Measurements from ENCODE around the gene PHACTR4. TPM values are rescaled to one million over a fixed set of nuclear protein-coding genes. Genes with fewer than 3 reads are reported as not detected.

The PHACTR4 gene
- total RNA-seq, 1 donor from 2014 or later, result 74.6 TPM

GRCh38 chr1:28328228-28328648, 41.3 kb upstream of the PHACTR4 start:
- Mint-ChIP-seq H3K27me3 (ENCODE audit: unreplicated experiment) (no peaks in the 10 kb centered on the region), H3K4me1 (ENCODE audit: low read depth, unreplicated experiment) (peaks cover 1% of the 10 kb centered on the region), H3K27ac (ENCODE audit: unreplicated experiment) (peak overlapping the region; percentile 90), H3K36me3 (ENCODE audit: unreplicated experiment) (no peaks in the 10 kb centered on the region), H3K4me3 (ENCODE audit: unreplicated experiment) (peak overlapping the region; percentile 89), H3K9me3 (ENCODE audit: unreplicated experiment) (peaks cover 2% of the 10 kb centered on the region)
- DNase-seq, result no peak
- no peak for TF ChIP-seq CTCF (IDR thresholded peaks at IDR 0.05; ENCODE audit: partially characterized antibody, unreplicated experiment)

- H3K4me1 Mint-ChIP-seq (ENCODE audit: low read depth, unreplicated experiment), result peaks cover 1% of the 10 kb centered on the region
- peak overlapping the region; percentile 89 for H3K4me3 Mint-ChIP-seq (ENCODE audit: unreplicated experiment)
- H3K9me3 Mint-ChIP-seq (ENCODE audit: unreplicated experiment), result peaks cover 2% of the 10 kb centered on the region
- H3K27me3 Mint-ChIP-seq (ENCODE audit: unreplicated experiment), result no peaks in the 10 kb centered on the region
- H3K36me3 Mint-ChIP-seq (ENCODE audit: unreplicated experiment), result no peaks in the 10 kb centered on the region
- peak overlapping the region; percentile 90 for H3K27ac Mint-ChIP-seq (ENCODE audit: unreplicated experiment)
- TF ChIP-seq CTCF (IDR thresholded peaks at IDR 0.05; ENCODE audit: partially characterized antibody, unreplicated experiment), result no peak
- DNase-seq, result peak; percentile 21
Observed at GRCh38 chr1:28329395-28330153, 40.0 kb upstream of the PHACTR4 start.

GRCh38 chr1:28338897-28339296, 30.6 kb upstream of the PHACTR4 start:
- Mint-ChIP-seq H3K36me3 (ENCODE audit: unreplicated experiment) (no peaks in the 10 kb centered on the region), H3K27ac (ENCODE audit: unreplicated experiment) (no peak overlapping the region), H3K4me1 (ENCODE audit: low read depth, unreplicated experiment) (no peaks in the 10 kb centered on the region), H3K27me3 (ENCODE audit: unreplicated experiment) (no peaks in the 10 kb centered on the region), H3K9me3 (ENCODE audit: unreplicated experiment) (no peaks in the 10 kb centered on the region), H3K4me3 (ENCODE audit: unreplicated experiment) (no peak overlapping the region)
- TF ChIP-seq CTCF (IDR thresholded peaks at IDR 0.05; ENCODE audit: partially characterized antibody, unreplicated experiment), result no peak
- no peak for DNase-seq

GRCh38 chr1:28339551-28339950, 30.0 kb upstream of the PHACTR4 start:
- no peak overlapping the region for H3K4me3 Mint-ChIP-seq (ENCODE audit: unreplicated experiment)
- no peaks in the 10 kb centered on the region for H3K27me3 Mint-ChIP-seq (ENCODE audit: unreplicated experiment)
- no peak overlapping the region for H3K27ac Mint-ChIP-seq (ENCODE audit: unreplicated experiment)
- no peak for TF ChIP-seq CTCF (IDR thresholded peaks at IDR 0.05; ENCODE audit: partially characterized antibody, unreplicated experiment)
- no peaks in the 10 kb centered on the region for H3K4me1 Mint-ChIP-seq (ENCODE audit: low read depth, unreplicated experiment)
- DNase-seq, result no peak
- no peaks in the 10 kb centered on the region for H3K9me3 Mint-ChIP-seq (ENCODE audit: unreplicated experiment)
- no peaks in the 10 kb centered on the region for H3K36me3 Mint-ChIP-seq (ENCODE audit: unreplicated experiment)

GRCh38 chr1:28340221-28340974, 29.1 kb upstream of the PHACTR4 start:
- Mint-ChIP-seq H3K4me1 (ENCODE audit: low read depth, unreplicated experiment) (no peaks in the 10 kb centered on the region), H3K27me3 (ENCODE audit: unreplicated experiment) (no peaks in the 10 kb centered on the region), H3K9me3 (ENCODE audit: unreplicated experiment) (no peaks in the 10 kb centered on the region), H3K36me3 (ENCODE audit: unreplicated experiment) (no peaks in the 10 kb centered on the region), H3K27ac (ENCODE audit: unreplicated experiment) (no peak overlapping the region), H3K4me3 (ENCODE audit: unreplicated experiment) (no peak overlapping the region)
- no peak for TF ChIP-seq CTCF (IDR thresholded peaks at IDR 0.05; ENCODE audit: partially characterized antibody, unreplicated experiment)
- DNase-seq, result no peak
